Bronchial epithelial cell (primary cell): Measurements from ENCODE around the gene NRP1. TPM values are rescaled to one million over a fixed set of nuclear protein-coding genes. Genes with fewer than 3 reads are reported as not detected.

Experiments used
- DNase-seq: peaks from one replicate; pipeline ENCODE4 v3.0.0-alpha.2; 2010; ENCODE audit warnings: low read depth
- FAIRE-seq: peaks from 2 replicates; lab custom pipeline; 2011; peaks lifted over from hg19 to GRCh38; lab: Jason Lieb, UNC
- H3K27me3 ChIP-seq: 2 replicates; pipeline ENCODE4 v1.5.1; 2011; ENCODE audit warnings: low read length; ENCODE audit not compliant: control insufficient read depth, insufficient read depth
- H3K36me3 ChIP-seq: 2 replicates; pipeline ENCODE4 v1.5.1; 2011; ENCODE audit warnings: low read length; ENCODE audit not compliant: control insufficient read depth, insufficient read depth
- H3K4me3 ChIP-seq: 2 replicates; pipeline ENCODE4 v1.5.1; 2011; ENCODE audit warnings: mild to moderate bottlenecking, low read depth, low read length, control low read depth
- CTCF ChIP-seq: IDR thresholded peaks from 2 replicates; pipeline ENCODE4 v1.5.1; 2011; ENCODE audit warnings: mild to moderate bottlenecking, moderate library complexity, low read length, control low read depth, inconsistent platforms; ENCODE audit not compliant: insufficient read depth, severe bottlenecking
- total RNA-seq: library from RNA; depleted of rRNA; stranded (reverse); fragments of >200 nt; gene quantifications from 2 replicates; pipeline ENCODE4 v1.2.1, GENCODE V29; 2014

The NRP1 gene
- total RNA-seq, 1 donor from 2014 or later, result 21.6 TPM

- DNase-seq, result no peak
- no peaks in the 10 kb centered on the region for H3K27me3 ChIP-seq
- FAIRE-seq, result no peak
- no peak for TF ChIP-seq CTCF
- H3K4me3 ChIP-seq, result peak overlapping the region; percentile 80
- no peaks in the 10 kb centered on the region for H3K36me3 ChIP-seq
These were observed 2.0 kb downstream of the NRP1 start for GRCh38 chr10:33332183-33333065.

- no peak overlapping the region for H3K4me3 ChIP-seq
- no peak for TF ChIP-seq CTCF
- FAIRE-seq, result no peak
- DNase-seq, result no peak
- no peaks in the 10 kb centered on the region for H3K36me3 ChIP-seq
- H3K27me3 ChIP-seq, result no peaks in the 10 kb centered on the region
These were observed 3.1 kb downstream of the NRP1 start for GRCh38 chr10:33331379-33331694.

- DNase-seq (peak; percentile 72), FAIRE-seq (no peak)
- Histone ChIP-seq H3K27me3 (no peaks in the 10 kb centered on the region), H3K4me3 (peak overlapping the region; percentile 12), H3K36me3 (no peaks in the 10 kb centered on the region)
- peak; percentile 73 for TF ChIP-seq CTCF
These were observed 3.7 kb downstream of the NRP1 start for GRCh38 chr10:33330543-33331378.

GRCh38 chr10:33329178-33329577 is 5.3 kb downstream of the NRP1 start:
- FAIRE-seq, result no peak
- Histone ChIP-seq H3K27me3 (no peaks in the 10 kb centered on the region), H3K4me3 (no peak overlapping the region), H3K36me3 (no peaks in the 10 kb centered on the region)
- DNase-seq, result no peak
- no peak for TF ChIP-seq CTCF

GRCh38 chr10:33328253-33328652 is 6.2 kb downstream of the NRP1 start:
- no peak overlapping the region for H3K4me3 ChIP-seq
- H3K27me3 ChIP-seq, result no peaks in the 10 kb centered on the region
- DNase-seq (no peak), FAIRE-seq (no peak)
- H3K36me3 ChIP-seq, result no peaks in the 10 kb centered on the region
- no peak for TF ChIP-seq CTCF
